ENCODE measurements around the gene MUC5AC. TPM values are rescaled to one million over a fixed set of nuclear protein-coding genes. Genes with fewer than 3 reads are reported as not detected.
A peak's percentile ranks its signal among the peaks of the same experiment; 100 is the strongest.

Gene MUC5AC
- total RNA-seq, 2 experiments from 2014 or later: not detected

- Mint-ChIP-seq H3K27me3 (no peaks in the 10 kb centered on the region), H3K27ac (no peak overlapping the region), H3K36me3 (ENCODE audit: low read depth) (no peaks in the 10 kb centered on the region), H3K9me3 (no peaks in the 10 kb centered on the region), H3K4me3 (no peak overlapping the region), H3K4me1 (ENCODE audit: low read depth) (no peaks in the 10 kb centered on the region)
- DNase-seq (no peak), ATAC-seq (ENCODE audit: poor library complexity) (no peak)
- Histone ChIP-seq H3K27me3 (ENCODE audit: control insufficient read depth in 1 of 2, insufficient read depth in 2 of 2, low read length in 2 of 2) (no peaks in the 10 kb centered on the region), H3K27ac (ENCODE audit: low read depth in 1 of 2, low read length in 2 of 2) (no peak overlapping the region), H3K4me1 (ENCODE audit: insufficient read depth, low read length) (no peaks in the 10 kb centered on the region), H3K9me3 (ENCODE audit: control insufficient read depth in 1 of 2, insufficient read depth in 1 of 2, low read length in 2 of 2) (peaks cover 0 to 3% of the 10 kb centered on the region in 2 experiments), H3K36me3 (ENCODE audit: insufficient read depth, low read length) (no peaks in the 10 kb centered on the region), H3K4me3 (ENCODE audit: low read length) (no peak overlapping the region)
- ChIA-PET CTCF (no interaction called here), POLR2A (no interaction called here)
- no peak for TF ChIP-seq CTCF (IDR thresholded peaks at IDR 0.05)
- intact Hi-C loops (cut with DNase I, micrococcal nuclease): no loop called here
These were observed 39.0 kb downstream of the MUC5AC start for GRCh38 chr11:1196516-1197391.

- no peaks in the 10 kb centered on the region for H3K36me3 ChIP-seq (ENCODE audit: insufficient read depth, low read length)
- Mint-ChIP-seq H3K4me1 (ENCODE audit: low read depth) (no peaks in the 10 kb centered on the region), H3K27me3 (no peaks in the 10 kb centered on the region), H3K36me3 (ENCODE audit: low read depth) (no peaks in the 10 kb centered on the region), H3K9me3 (no peaks in the 10 kb centered on the region), H3K27ac (no peak overlapping the region), H3K4me3 (no peak overlapping the region)
- DNase-seq (peak in 1 of 14 experiments; percentile 2), ATAC-seq (ENCODE audit: poor library complexity) (no peak)
- no peak for TF ChIP-seq CTCF (IDR thresholded peaks at IDR 0.05)
- H3K4me3 ChIP-seq (ENCODE audit: low read length): no peak overlapping the region
- peaks cover 0 to 3% of the 10 kb centered on the region in 2 experiments for H3K9me3 ChIP-seq (ENCODE audit: control insufficient read depth in 1 of 2, insufficient read depth in 1 of 2, low read length in 2 of 2)
- intact Hi-C loops (cut with DNase I, micrococcal nuclease): no loop called here
- no peaks in the 10 kb centered on the region for H3K4me1 ChIP-seq (ENCODE audit: insufficient read depth, low read length)
- no peak overlapping the region for H3K27ac ChIP-seq (ENCODE audit: low read depth in 1 of 2, low read length in 2 of 2)
- CTCF ChIA-PET: no interaction called here
- POLR2A ChIA-PET: no interaction called here
- no peaks in the 10 kb centered on the region for H3K27me3 ChIP-seq (ENCODE audit: control insufficient read depth in 1 of 2, insufficient read depth in 2 of 2, low read length in 2 of 2)
These were observed 39.7 kb downstream of the MUC5AC start for GRCh38 chr11:1197431-1197885.

- no peaks in the 10 kb centered on the region for H3K9me3 Mint-ChIP-seq
- Histone ChIP-seq H3K27ac (ENCODE audit: low read depth in 1 of 2, low read length in 2 of 2) (no peak overlapping the region), H3K36me3 (ENCODE audit: insufficient read depth, low read length) (no peaks in the 10 kb centered on the region), H3K9me3 (ENCODE audit: control insufficient read depth in 1 of 2, insufficient read depth in 1 of 2, low read length in 2 of 2) (peaks cover 0 to 3% of the 10 kb centered on the region in 2 experiments), H3K4me3 (ENCODE audit: low read length) (no peak overlapping the region), H3K27me3 (ENCODE audit: control insufficient read depth in 1 of 2, insufficient read depth in 2 of 2, low read length in 2 of 2) (no peaks in the 10 kb centered on the region), H3K4me1 (ENCODE audit: insufficient read depth, low read length) (peaks cover 4% of the 10 kb centered on the region)
- no peaks in the 10 kb centered on the region for H3K4me1 Mint-ChIP-seq (ENCODE audit: low read depth)
- ChIA-PET CTCF (no interaction called here), POLR2A (no interaction called here)
- DNase-seq (peak in 1 of 14 experiments; percentile 3), ATAC-seq (ENCODE audit: poor library complexity) (no peak)
- no peak overlapping the region for H3K4me3 Mint-ChIP-seq
- no peak for TF ChIP-seq CTCF (IDR thresholded peaks at IDR 0.05)
- H3K27me3 Mint-ChIP-seq: no peaks in the 10 kb centered on the region
- intact Hi-C loops (cut with DNase I, micrococcal nuclease): no loop called here
- H3K36me3 Mint-ChIP-seq (ENCODE audit: low read depth): no peaks in the 10 kb centered on the region
- no peak overlapping the region for H3K27ac Mint-ChIP-seq
These were observed 40.3 kb downstream of the MUC5AC start for GRCh38 chr11:1197886-1198560.
